HG03460 (cell line): ENCODE results near the gene DMRTA2.

Experiments
- ATAC-seq: cut with Tn5 transposase; IDR thresholded peaks from one replicate; pipeline ENCODE4 v1.9.1; 2021; ENCODE audit not compliant: unreplicated experiment

Gene DMRTA2

GRCh38 chr1:50422946-50423669, at the start of gene DMRTA2:
DMRTA2 (minus strand) TSS chr1:50423443; CDS start chr1:50421536, 1,907 bp downstream.
- no peak for ATAC-seq

- ATAC-seq = no peak
Measured at GRCh38 chr1:50471967-50472366, 48.7 kb upstream of the DMRTA2 start.

- ATAC-seq = no peak
Measured at GRCh38 chr1:50462964-50463363, 39.7 kb upstream of the DMRTA2 start.

GRCh38 chr1:50458507-50458906, 35.3 kb upstream of the DMRTA2 start:
- ATAC-seq = no peak

GRCh38 chr1:50454911-50455310, 31.7 kb upstream of the DMRTA2 start:
- ATAC-seq = no peak

GRCh38 chr1:50453266-50453665, 30.0 kb upstream of the DMRTA2 start:
- no peak for ATAC-seq

- no peak for ATAC-seq
Measured at GRCh38 chr1:50452700-50453099, 29.5 kb upstream of the DMRTA2 start.

- no peak for ATAC-seq
Measured at GRCh38 chr1:50450861-50451653, 27.8 kb upstream of the DMRTA2 start.

GRCh38 chr1:50447961-50448360, 24.7 kb upstream of the DMRTA2 start:
- ATAC-seq = no peak

GRCh38 chr1:50441183-50441582, 17.9 kb upstream of the DMRTA2 start:
- no peak for ATAC-seq

GRCh38 chr1:50438945-50439344, 15.7 kb upstream of the DMRTA2 start:
- ATAC-seq = no peak

GRCh38 chr1:50436489-50436888, 13.2 kb upstream of the DMRTA2 start:
- no peak for ATAC-seq

- no peak for ATAC-seq
Measured at GRCh38 chr1:50430010-50430405, 6.8 kb upstream of the DMRTA2 start.

GRCh38 chr1:50427818-50428779, 4.9 kb upstream of the DMRTA2 start:
- ATAC-seq = no peak

GRCh38 chr1:50427086-50427817, 4.0 kb upstream of the DMRTA2 start:
- ATAC-seq = no peak

GRCh38 chr1:50426702-50427085, 3.5 kb upstream of the DMRTA2 start:
- ATAC-seq = no peak

GRCh38 chr1:50426108-50426700, 3.0 kb upstream of the DMRTA2 start:
- no peak for ATAC-seq

GRCh38 chr1:50425376-50426107, 2.3 kb upstream of the DMRTA2 start:
- ATAC-seq = no peak

- ATAC-seq = no peak
Measured at GRCh38 chr1:50424884-50425375, 1.7 kb upstream of the DMRTA2 start.
